T-helper 22 cell (primary cell): ENCODE data around the gene SRCIN1.
A peak's percentile ranks its signal among the peaks of the same experiment; 100 is the strongest.

Source experiments
- DNase-seq: peaks from one replicate; pipeline ENCODE4 v3.0.0-alpha.2; 2020; ENCODE audit warnings: low read depth

Gene SRCIN1

GRCh38 chr17:38561416-38562214 lies 44.1 kb downstream of the SRCIN1 start:
- DNase-seq: no peak

GRCh38 chr17:38560503-38561318 lies 45.0 kb downstream of the SRCIN1 start:
- no peak for DNase-seq

- DNase-seq: no peak
Measured at GRCh38 chr17:38559880-38560230, 45.9 kb downstream of the SRCIN1 start.

- DNase-seq: peak; percentile 80
Measured at GRCh38 chr17:38559051-38559879, 46.5 kb downstream of the SRCIN1 start.

GRCh38 chr17:38558728-38559050 lies 47.1 kb downstream of the SRCIN1 start:
- DNase-seq: no peak

GRCh38 chr17:38557836-38558727 lies 47.7 kb downstream of the SRCIN1 start:
- DNase-seq: peak; percentile 74

- DNase-seq: no peak
Measured at GRCh38 chr17:38557396-38557795, 48.4 kb downstream of the SRCIN1 start.

- no peak for DNase-seq
Measured at GRCh38 chr17:38556239-38556638, 49.5 kb downstream of the SRCIN1 start.

GRCh38 chr17:38554430-38555350 lies 51.1 kb downstream of the SRCIN1 start:
- no peak for DNase-seq

GRCh38 chr17:38552343-38552742 lies 53.4 kb downstream of the SRCIN1 start:
- no peak for DNase-seq

- DNase-seq: no peak
Measured at GRCh38 chr17:38551121-38551520, 54.6 kb downstream of the SRCIN1 start.

- DNase-seq: no peak
Measured at GRCh38 chr17:38550661-38551060, 55.1 kb downstream of the SRCIN1 start.

GRCh38 chr17:38549285-38549684 lies 56.5 kb downstream of the SRCIN1 start:
- no peak for DNase-seq

GRCh38 chr17:38547444-38547843 lies 58.3 kb downstream of the SRCIN1 start:
- no peak for DNase-seq

- DNase-seq: no peak
Measured at GRCh38 chr17:38546396-38546795, 59.4 kb downstream of the SRCIN1 start.

- no peak for DNase-seq
Measured at GRCh38 chr17:38545531-38546225, 60.1 kb downstream of the SRCIN1 start.

GRCh38 chr17:38544839-38545209 lies 60.9 kb downstream of the SRCIN1 start:
- no peak for DNase-seq

GRCh38 chr17:38544175-38544838 lies 61.4 kb downstream of the SRCIN1 start:
- no peak for DNase-seq

GRCh38 chr17:38543403-38544174 lies 62.2 kb downstream of the SRCIN1 start:
- no peak for DNase-seq
